Measurements from ENCODE around the gene RTKN. TPM values are rescaled to one million over a fixed set of nuclear protein-coding genes. Genes with fewer than 3 reads are reported as not detected.

RTKN gene
- total and polyA plus RNA-seq, 2 of the 13 experiments (the other 11 are each of a cell fraction or from before 2014, with no cell fraction given) = 159 to 166 TPM

DNA sequence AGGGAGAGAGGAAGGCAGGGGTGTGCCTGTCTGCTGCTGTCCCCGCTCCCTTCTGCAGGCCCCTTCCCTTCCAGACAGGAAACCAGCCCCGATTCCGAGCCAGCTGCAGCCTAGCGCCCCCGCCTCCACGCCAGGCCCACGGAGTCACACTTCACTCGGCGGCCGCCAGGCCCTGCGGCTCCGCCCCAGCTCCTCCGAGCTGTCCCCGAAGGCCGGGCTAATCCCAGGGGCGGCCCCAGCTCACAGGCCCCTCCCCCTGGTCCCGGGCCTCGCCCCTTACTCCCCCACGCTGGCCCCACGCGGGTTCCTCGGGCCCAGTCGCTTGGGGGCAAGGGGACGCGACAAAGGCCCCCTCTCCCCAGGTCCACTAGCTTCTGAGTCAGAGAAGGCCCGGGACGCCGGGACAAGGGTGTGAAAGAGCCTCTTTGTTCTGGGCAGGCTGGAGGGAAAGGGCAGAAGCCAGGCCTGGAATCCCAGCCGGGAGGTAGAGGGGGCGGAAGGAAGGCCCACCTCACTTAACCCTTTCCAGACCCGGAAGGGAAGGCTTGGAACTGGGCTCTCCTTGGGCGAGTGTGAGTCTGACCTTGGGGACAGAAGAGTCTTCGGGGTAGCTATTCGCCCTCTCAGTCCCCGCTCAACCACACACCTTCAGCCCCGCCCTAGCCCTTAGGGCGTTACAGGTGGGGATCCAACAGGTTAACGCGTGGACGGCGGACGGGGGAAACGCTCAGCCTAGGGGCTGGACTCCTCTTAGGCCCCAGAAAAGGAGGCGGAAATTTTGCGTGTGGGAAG lies 1.2 kb downstream of the RTKN start (continued):
- TF ChIP-seq, protein P1, sequence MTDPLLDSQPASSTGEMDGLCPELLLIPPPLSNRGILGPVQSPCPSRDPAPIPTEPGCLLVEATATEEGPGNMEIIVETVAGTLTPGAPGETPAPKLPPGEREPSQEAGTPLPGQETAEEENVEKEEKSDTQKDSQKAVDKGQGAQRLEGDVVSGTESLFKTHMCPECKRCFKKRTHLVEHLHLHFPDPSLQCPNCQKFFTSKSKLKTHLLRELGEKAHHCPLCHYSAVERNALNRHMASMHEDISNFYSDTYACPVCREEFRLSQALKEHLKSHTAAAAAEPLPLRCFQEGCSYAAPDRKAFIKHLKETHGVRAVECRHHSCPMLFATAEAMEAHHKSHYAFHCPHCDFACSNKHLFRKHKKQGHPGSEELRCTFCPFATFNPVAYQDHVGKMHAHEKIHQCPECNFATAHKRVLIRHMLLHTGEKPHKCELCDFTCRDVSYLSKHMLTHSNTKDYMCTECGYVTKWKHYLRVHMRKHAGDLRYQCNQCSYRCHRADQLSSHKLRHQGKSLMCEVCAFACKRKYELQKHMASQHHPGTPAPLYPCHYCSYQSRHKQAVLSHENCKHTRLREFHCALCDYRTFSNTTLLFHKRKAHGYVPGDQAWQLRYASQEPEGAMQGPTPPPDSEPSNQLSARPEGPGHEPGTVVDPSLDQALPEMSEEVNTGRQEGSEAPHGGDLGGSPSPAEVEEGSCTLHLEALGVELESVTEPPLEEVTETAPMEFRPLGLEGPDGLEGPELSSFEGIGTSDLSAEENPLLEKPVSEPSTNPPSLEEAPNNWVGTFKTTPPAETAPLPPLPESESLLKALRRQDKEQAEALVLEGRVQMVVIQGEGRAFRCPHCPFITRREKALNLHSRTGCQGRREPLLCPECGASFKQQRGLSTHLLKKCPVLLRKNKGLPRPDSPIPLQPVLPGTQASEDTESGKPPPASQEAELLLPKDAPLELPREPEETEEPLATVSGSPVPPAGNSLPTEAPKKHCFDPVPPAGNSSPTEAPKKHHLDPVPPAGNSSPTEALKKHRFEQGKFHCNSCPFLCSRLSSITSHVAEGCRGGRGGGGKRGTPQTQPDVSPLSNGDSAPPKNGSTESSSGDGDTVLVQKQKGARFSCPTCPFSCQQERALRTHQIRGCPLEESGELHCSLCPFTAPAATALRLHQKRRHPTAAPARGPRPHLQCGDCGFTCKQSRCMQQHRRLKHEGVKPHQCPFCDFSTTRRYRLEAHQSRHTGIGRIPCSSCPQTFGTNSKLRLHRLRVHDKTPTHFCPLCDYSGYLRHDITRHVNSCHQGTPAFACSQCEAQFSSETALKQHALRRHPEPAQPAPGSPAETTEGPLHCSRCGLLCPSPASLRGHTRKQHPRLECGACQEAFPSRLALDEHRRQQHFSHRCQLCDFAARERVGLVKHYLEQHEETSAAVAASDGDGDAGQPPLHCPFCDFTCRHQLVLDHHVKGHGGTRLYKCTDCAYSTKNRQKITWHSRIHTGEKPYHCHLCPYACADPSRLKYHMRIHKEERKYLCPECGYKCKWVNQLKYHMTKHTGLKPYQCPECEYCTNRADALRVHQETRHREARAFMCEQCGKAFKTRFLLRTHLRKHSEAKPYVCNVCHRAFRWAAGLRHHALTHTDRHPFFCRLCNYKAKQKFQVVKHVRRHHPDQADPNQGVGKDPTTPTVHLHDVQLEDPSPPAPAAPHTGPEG (CRISPR knock-in tag; IDR thresholded peaks at IDR 0.05) = peak; percentile 51; the same call in 1 of the 2 replicates
- TF ChIP-seq ZFP36L2 (CRISPR knock-in tag; IDR thresholded peaks at IDR 0.05) (no peak), TRIM24 (CRISPR knock-in tag; IDR thresholded peaks at IDR 0.05) (no peak), NFE2L2 (IDR thresholded peaks at IDR 0.05; ENCODE audit: low read length) (no peak), MLLT10 (CRISPR knock-in tag; IDR thresholded peaks at IDR 0.05) (no peak), ATF1 (CRISPR knock-in tag; IDR thresholded peaks at IDR 0.05) (no peak), YY1 (IDR thresholded peaks at IDR 0.05; ENCODE audit: insufficient read depth, insufficient replicate concordance, low read depth, low read length) (peak; percentile 40)
- TF ChIP-seq, protein P2, sequence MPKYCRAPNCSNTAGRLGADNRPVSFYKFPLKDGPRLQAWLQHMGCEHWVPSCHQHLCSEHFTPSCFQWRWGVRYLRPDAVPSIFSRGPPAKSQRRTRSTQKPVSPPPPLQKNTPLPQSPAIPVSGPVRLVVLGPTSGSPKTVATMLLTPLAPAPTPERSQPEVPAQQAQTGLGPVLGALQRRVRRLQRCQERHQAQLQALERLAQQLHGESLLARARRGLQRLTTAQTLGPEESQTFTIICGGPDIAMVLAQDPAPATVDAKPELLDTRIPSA (CRISPR knock-in tag; IDR thresholded peaks at IDR 0.05; ENCODE audit: borderline replicate concordance) = 0 out of 2 replicates have a peak, but pooled peaks have one; percentile 59
- TF ChIP-seq, protein P3, sequence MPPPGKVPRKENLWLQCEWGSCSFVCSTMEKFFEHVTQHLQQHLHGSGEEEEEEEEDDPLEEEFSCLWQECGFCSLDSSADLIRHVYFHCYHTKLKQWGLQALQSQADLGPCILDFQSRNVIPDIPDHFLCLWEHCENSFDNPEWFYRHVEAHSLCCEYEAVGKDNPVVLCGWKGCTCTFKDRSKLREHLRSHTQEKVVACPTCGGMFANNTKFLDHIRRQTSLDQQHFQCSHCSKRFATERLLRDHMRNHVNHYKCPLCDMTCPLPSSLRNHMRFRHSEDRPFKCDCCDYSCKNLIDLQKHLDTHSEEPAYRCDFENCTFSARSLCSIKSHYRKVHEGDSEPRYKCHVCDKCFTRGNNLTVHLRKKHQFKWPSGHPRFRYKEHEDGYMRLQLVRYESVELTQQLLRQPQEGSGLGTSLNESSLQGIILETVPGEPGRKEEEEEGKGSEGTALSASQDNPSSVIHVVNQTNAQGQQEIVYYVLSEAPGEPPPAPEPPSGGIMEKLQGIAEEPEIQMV (CRISPR knock-in tag; IDR thresholded peaks at IDR 0.05; ENCODE audit: low read depth) = peak; percentile 80
- TF ChIP-seq, protein P4, sequence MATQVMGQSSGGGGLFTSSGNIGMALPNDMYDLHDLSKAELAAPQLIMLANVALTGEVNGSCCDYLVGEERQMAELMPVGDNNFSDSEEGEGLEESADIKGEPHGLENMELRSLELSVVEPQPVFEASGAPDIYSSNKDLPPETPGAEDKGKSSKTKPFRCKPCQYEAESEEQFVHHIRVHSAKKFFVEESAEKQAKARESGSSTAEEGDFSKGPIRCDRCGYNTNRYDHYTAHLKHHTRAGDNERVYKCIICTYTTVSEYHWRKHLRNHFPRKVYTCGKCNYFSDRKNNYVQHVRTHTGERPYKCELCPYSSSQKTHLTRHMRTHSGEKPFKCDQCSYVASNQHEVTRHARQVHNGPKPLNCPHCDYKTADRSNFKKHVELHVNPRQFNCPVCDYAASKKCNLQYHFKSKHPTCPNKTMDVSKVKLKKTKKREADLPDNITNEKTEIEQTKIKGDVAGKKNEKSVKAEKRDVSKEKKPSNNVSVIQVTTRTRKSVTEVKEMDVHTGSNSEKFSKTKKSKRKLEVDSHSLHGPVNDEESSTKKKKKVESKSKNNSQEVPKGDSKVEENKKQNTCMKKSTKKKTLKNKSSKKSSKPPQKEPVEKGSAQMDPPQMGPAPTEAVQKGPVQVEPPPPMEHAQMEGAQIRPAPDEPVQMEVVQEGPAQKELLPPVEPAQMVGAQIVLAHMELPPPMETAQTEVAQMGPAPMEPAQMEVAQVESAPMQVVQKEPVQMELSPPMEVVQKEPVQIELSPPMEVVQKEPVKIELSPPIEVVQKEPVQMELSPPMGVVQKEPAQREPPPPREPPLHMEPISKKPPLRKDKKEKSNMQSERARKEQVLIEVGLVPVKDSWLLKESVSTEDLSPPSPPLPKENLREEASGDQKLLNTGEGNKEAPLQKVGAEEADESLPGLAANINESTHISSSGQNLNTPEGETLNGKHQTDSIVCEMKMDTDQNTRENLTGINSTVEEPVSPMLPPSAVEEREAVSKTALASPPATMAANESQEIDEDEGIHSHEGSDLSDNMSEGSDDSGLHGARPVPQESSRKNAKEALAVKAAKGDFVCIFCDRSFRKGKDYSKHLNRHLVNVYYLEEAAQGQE (IDR thresholded peaks at IDR 0.05; ENCODE audit: borderline replicate concordance in 1 of 2, low read depth in 1 of 2, low read length in 2 of 2) = peak in 1 of 2 experiments; percentile 48; a peak in 1 of 4 replicates
